Loucy (cell line): ENCODE measurements around the gene SCRT2.

Experiments
- H2AFZ ChIP-seq: fragments of 200-600 bp; sonication (generic); 2 replicates; pipeline ENCODE4 v1.6.0; 2016; ENCODE audit warnings: antibody characterized with exemption, mild to moderate bottlenecking, low read length, moderate library complexity
- H3F3A ChIP-seq: fragments of 200-600 bp; 2 replicates; pipeline ENCODE4 v1.6.0; 2016; ENCODE audit warnings: antibody characterized with exemption, low read depth, mild to moderate bottlenecking
- H3K27me3 ChIP-seq: fragments of 200-600 bp; sonication (generic); 2 replicates; pipeline ENCODE4 v1.6.1; 2014; ENCODE audit warnings: low read length, mild to moderate bottlenecking; ENCODE audit not compliant: insufficient read depth, poor library complexity, severe bottlenecking
- H3K36me3 ChIP-seq: fragments of 200-600 bp; sonication (generic); 2 replicates; pipeline ENCODE4 v1.6.1; 2016; ENCODE audit warnings: low read length; ENCODE audit not compliant: insufficient read depth
- H3K4me1 ChIP-seq: fragments of 200-600 bp; sonication (generic); 2 replicates; pipeline ENCODE4 v1.5.1; 2014; ENCODE audit warnings: low read length, mild to moderate bottlenecking; ENCODE audit not compliant: insufficient read depth, poor library complexity, severe bottlenecking
- H3K4me2 ChIP-seq: fragments of 200-600 bp; sonication (generic); 2 replicates; pipeline ENCODE4 v1.6.0; 2014; ENCODE audit warnings: antibody characterized with exemption, low read length, low read depth, mild to moderate bottlenecking; ENCODE audit not compliant: poor library complexity, severe bottlenecking
- H3K4me3 ChIP-seq: fragments of 200-600 bp; sonication (generic); 2 replicates; pipeline ENCODE4 v1.5.1; 2014; ENCODE audit warnings: low read length, mild to moderate bottlenecking, mixed read lengths; ENCODE audit not compliant: poor library complexity, severe bottlenecking
- H3K79me2 ChIP-seq: fragments of 200-600 bp; sonication (generic); 2 replicates; pipeline ENCODE4 v1.6.1; 2014; ENCODE audit warnings: low read length; ENCODE audit not compliant: insufficient read depth
- H3K9ac ChIP-seq: fragments of 200-600 bp; sonication (generic); 2 replicates; pipeline ENCODE4 v1.6.0; 2014; ENCODE audit warnings: mild to moderate bottlenecking, low read depth, low read length, moderate library complexity; ENCODE audit not compliant: poor library complexity, severe bottlenecking
- H3K9me2 ChIP-seq: fragments of 200-600 bp; sonication (generic); replicated peaks from 2 replicates; pipeline ENCODE4 v1.6.1; 2016; ENCODE audit warnings: low read depth, low read length, mixed read lengths
- H3K9me3 ChIP-seq: fragments of 200-600 bp; sonication (generic); 2 replicates; pipeline ENCODE4 v1.6.1; 2014; ENCODE audit warnings: mild to moderate bottlenecking, antibody characterized with exemption, low read length, low read depth; ENCODE audit not compliant: insufficient read depth
- H4K20me1 ChIP-seq: fragments of 200-600 bp; sonication (generic); 2 replicates; pipeline ENCODE4 v1.6.0; 2014; ENCODE audit warnings: antibody characterized with exemption, low read length, mild to moderate bottlenecking; ENCODE audit not compliant: insufficient read depth, poor library complexity, severe bottlenecking
- CTCF ChIP-seq: fragments of 200-600 bp; sonication (generic); conservative IDR thresholded peaks from 2 replicates; pipeline ENCODE4 v1.5.1; 2014; ENCODE audit warnings: mild to moderate bottlenecking, antibody characterized with exemption, low read length
- EZH2phosphoT487 ChIP-seq: fragments of 200-600 bp; IDR thresholded peaks from 2 replicates; pipeline ENCODE4 v1.6.1; 2018; ENCODE audit warnings: antibody characterized with exemption, mild to moderate bottlenecking, moderate library complexity, borderline replicate concordance

Gene SCRT2

GRCh38 chr20:611843-612185, 63.8 kb downstream of the SCRT2 start:
- H3K4me1 ChIP-seq: peaks cover 26% of the 10 kb centered on the region
- H3K9me2 ChIP-seq: no peaks in the 10 kb centered on the region
- H3K79me2 ChIP-seq: no peaks in the 10 kb centered on the region
- no peaks in the 10 kb centered on the region for H3F3A ChIP-seq
- H3K4me2 ChIP-seq: no peak overlapping the region
- no peak overlapping the region for H3K4me3 ChIP-seq
- no peak overlapping the region for H3K9ac ChIP-seq
- no peaks in the 10 kb centered on the region for H3K9me3 ChIP-seq
- no peaks in the 10 kb centered on the region for H3K36me3 ChIP-seq
- TF ChIP-seq CTCF (no peak), EZH2phosphoT487 (no peak)
- no peaks in the 10 kb centered on the region for H4K20me1 ChIP-seq
- H2AFZ ChIP-seq: no peak overlapping the region
- no peaks in the 10 kb centered on the region for H3K27me3 ChIP-seq
